ENCODE results near the gene AGFG1. TPM values are rescaled to one million over a fixed set of nuclear protein-coding genes. Genes with fewer than 3 reads are reported as not detected.

AGFG1 gene
- total RNA-seq, 4 donors from 2014 or later: 42.1 to 83.1 (median 53.5) TPM

- no peak for TF ChIP-seq POLR2A (IDR thresholded peaks at IDR 0.05)
- no peak for TF ChIP-seq EP300 (IDR thresholded peaks at IDR 0.05)
- TF ChIP-seq CTCF (IDR thresholded peaks at IDR 0.05): no peak
- DNase-seq (ENCODE audit: low spot score in 2 of 2): no peak
- no peak overlapping the region for H3K4me3 ChIP-seq
- 33 to 41% methylated on average over 2 of the region's 2 CpGs for WGBS, 2 donors
- no peaks in the 10 kb centered on the region for H3K27me3 ChIP-seq
- no peak overlapping the region for H3K27ac ChIP-seq
- H3K9me3 ChIP-seq: no peaks in the 10 kb centered on the region
- no peaks in the 10 kb centered on the region for H3K36me3 ChIP-seq
- H3K4me1 ChIP-seq: no peaks in the 10 kb centered on the region
Observed at GRCh38 chr2:227455200-227455599, 16.8 kb upstream of the AGFG1 start.

GRCh38 chr2:227456102-227456501, 15.9 kb upstream of the AGFG1 start:
- WGBS, 2 donors: 95 to 100% methylated on average over 2 of the region's 2 CpGs
- no peaks in the 10 kb centered on the region for H3K9me3 ChIP-seq
- H3K27ac ChIP-seq: no peak overlapping the region
- DNase-seq (ENCODE audit: low spot score in 2 of 2): no peak
- no peak overlapping the region for H3K4me3 ChIP-seq
- H3K27me3 ChIP-seq: no peaks in the 10 kb centered on the region
- TF ChIP-seq EP300 (IDR thresholded peaks at IDR 0.05): no peak
- TF ChIP-seq POLR2A (IDR thresholded peaks at IDR 0.05): no peak
- TF ChIP-seq CTCF (IDR thresholded peaks at IDR 0.05): no peak
- no peaks in the 10 kb centered on the region for H3K36me3 ChIP-seq
- H3K4me1 ChIP-seq: no peaks in the 10 kb centered on the region

- no peaks in the 10 kb centered on the region for H3K9me3 ChIP-seq
- WGBS, 2 donors: 55 to 57% methylated on average over 4 of the region's 4 CpGs
- H3K4me3 ChIP-seq: no peak overlapping the region
- TF ChIP-seq POLR2A (IDR thresholded peaks at IDR 0.05): no peak
- TF ChIP-seq CTCF (IDR thresholded peaks at IDR 0.05): no peak
- TF ChIP-seq EP300 (IDR thresholded peaks at IDR 0.05): no peak
- no peaks in the 10 kb centered on the region for H3K36me3 ChIP-seq
- DNase-seq (ENCODE audit: low spot score in 2 of 2): no peak
- H3K27ac ChIP-seq: no peak overlapping the region
- H3K27me3 ChIP-seq: no peaks in the 10 kb centered on the region
- H3K4me1 ChIP-seq: no peaks in the 10 kb centered on the region
Observed at GRCh38 chr2:227456772-227457171, 15.2 kb upstream of the AGFG1 start.

- no peak for TF ChIP-seq EP300 (IDR thresholded peaks at IDR 0.05)
- TF ChIP-seq POLR2A (IDR thresholded peaks at IDR 0.05): no peak
- no peak for TF ChIP-seq CTCF (IDR thresholded peaks at IDR 0.05)
- WGBS, 2 donors: 26 to 33% methylated on average over 8 of the region's 8 CpGs
Observed at GRCh38 chr2:227460070-227460485, 11.9 kb upstream of the AGFG1 start.

GRCh38 chr2:227460833-227461232, 11.1 kb upstream of the AGFG1 start:
- TF ChIP-seq EP300 (IDR thresholded peaks at IDR 0.05) (no peak), CTCF (IDR thresholded peaks at IDR 0.05) (no peak), POLR2A (IDR thresholded peaks at IDR 0.05) (no peak)
- Histone ChIP-seq H3K36me3 (no peaks in the 10 kb centered on the region), H3K4me1 (no peaks in the 10 kb centered on the region), H3K9me3 (no peaks in the 10 kb centered on the region), H3K4me3 (no peak overlapping the region), H3K27me3 (no peaks in the 10 kb centered on the region), H3K27ac (no peak overlapping the region)
- no peak for DNase-seq (ENCODE audit: low spot score in 2 of 2)
- 78 to 85% methylated on average over 3 of the region's 3 CpGs for WGBS, 2 donors

More at GRCh38 chr2:227460070-227460485, 11.9 kb upstream of the AGFG1 start:
- H3K27me3 ChIP-seq: no peaks in the 10 kb centered on the region
- no peak overlapping the region for H3K27ac ChIP-seq
- H3K4me1 ChIP-seq: no peaks in the 10 kb centered on the region
- H3K36me3 ChIP-seq: no peaks in the 10 kb centered on the region
- H3K9me3 ChIP-seq: no peaks in the 10 kb centered on the region
- no peak for DNase-seq (ENCODE audit: low spot score in 2 of 2)
- H3K4me3 ChIP-seq: no peak overlapping the region
